Stimulated activated CD8-positive, alpha-beta memory T cell treated with anti-CD3 and anti-CD28 coated beads, Interleukin-15, amount 100 ng/mL, for 48 hours (primary cell): Measurements from ENCODE around the gene SFXN5.
"Not testable (repeated sequence)": the region's sequence is repeated elsewhere in the genome, so short reads cannot be mapped to it uniquely, and the experiment has no call there.

Source experiments
- DNase-seq, 2 donors: peaks; one replicate each; pipeline ENCODE4 v3.0.0-alpha.2; 2020; ENCODE audit warnings: low read depth in 2 of 2

The SFXN5 gene

GRCh38 chr2:73071360-73072128 lies at the start of gene SFXN5:
SFXN5 (minus strand) TSS chr2:73071712; CDS start chr2:73071705, 7 bp downstream.
- DNase-seq, result peak; percentile 92 to 93

- not testable (repeated sequence) for DNase-seq
Measured at GRCh38 chr2:73119611-73120239, 48.2 kb upstream of the SFXN5 start.

GRCh38 chr2:73117441-73117840 lies 45.9 kb upstream of the SFXN5 start:
- DNase-seq, result no peak

GRCh38 chr2:73116182-73116960 lies 44.9 kb upstream of the SFXN5 start:
- no peak for DNase-seq

- no peak for DNase-seq
Measured at GRCh38 chr2:73114273-73114867, 42.9 kb upstream of the SFXN5 start.

- DNase-seq, result peak; percentile 56 to 66
Measured at GRCh38 chr2:73112913-73113854, 41.7 kb upstream of the SFXN5 start, which contains the start of gene RAB11FIP5. RAB11FIP5 (minus strand) TSS chr2:73112948; CDS start chr2:73112777, 171 bp downstream.

GRCh38 chr2:73112026-73112912 lies 40.8 kb upstream of the SFXN5 start:
- peak in 1 of 2 donors; percentile 7 for DNase-seq

GRCh38 chr2:73111073-73112025 lies 39.8 kb upstream of the SFXN5 start:
- no peak for DNase-seq

- DNase-seq, result no peak
Measured at GRCh38 chr2:73110168-73111072, 38.9 kb upstream of the SFXN5 start.

- no peak for DNase-seq
Measured at GRCh38 chr2:73109431-73110167, 38.1 kb upstream of the SFXN5 start.

- no peak for DNase-seq
Measured at GRCh38 chr2:73107211-73107926, 35.9 kb upstream of the SFXN5 start.

- DNase-seq, result no peak
Measured at GRCh38 chr2:73106791-73107190, 35.3 kb upstream of the SFXN5 start.

- no peak for DNase-seq
Measured at GRCh38 chr2:73105511-73105971, 34.0 kb upstream of the SFXN5 start.

GRCh38 chr2:73104933-73105332 lies 33.4 kb upstream of the SFXN5 start:
- DNase-seq, result no peak

GRCh38 chr2:73103018-73103542 lies 31.6 kb upstream of the SFXN5 start:
- DNase-seq, result no peak
